Activated CD4-positive, alpha-beta T cell treated with anti-CD3 and anti-CD28 coated beads, Interleukin-2, amount 10 ng/mL, durations not matched to agents 7 days and 5 days (primary cell): ENCODE results near the gene SPN. TPM values are rescaled to one million over a fixed set of nuclear protein-coding genes. Genes with fewer than 3 reads are reported as not detected.
"Not testable (repeated sequence)": the region's sequence is repeated elsewhere in the genome, so short reads cannot be mapped to it uniquely, and the experiment has no call there.

Experiments used
- CTCF ChIA-PET: fragments of 350-600 bp; sonication (Branson Sonifier 250); formaldehyde crosslinking; loops from one replicate; lab custom pipeline; 2021; ENCODE audit warnings: antibody characterized with exemption; lab: Charles Lee
- POLR2A ChIA-PET: fragments of 350-600 bp; sonication (Branson Sonifier 250); formaldehyde crosslinking; loops from one replicate; lab custom pipeline; 2021; ENCODE audit warnings: antibody characterized with exemption; lab: Charles Lee
- DNase-seq: peaks from one replicate; pipeline ENCODE4 v3.0.0-alpha.2; 2020
- H3K27ac Mint-ChIP-seq: one replicate; pipeline ENCODE4 v1.8.0; 2021; ENCODE audit warnings: mild to moderate bottlenecking, moderate library complexity, mixed read lengths
- H3K27me3 Mint-ChIP-seq: one replicate; pipeline ENCODE4 v1.8.0; 2021; ENCODE audit warnings: mixed read lengths
- H3K36me3 Mint-ChIP-seq: one replicate; pipeline ENCODE4 v1.8.0; 2021; ENCODE audit warnings: low read depth, mixed read lengths
- H3K4me1 Mint-ChIP-seq: one replicate; pipeline ENCODE4 v1.8.0; 2021; ENCODE audit warnings: mixed read lengths
- H3K4me3 Mint-ChIP-seq: one replicate; pipeline ENCODE4 v1.8.0; 2021; ENCODE audit warnings: mild to moderate bottlenecking, moderate library complexity, mixed read lengths
- H3K9me3 Mint-ChIP-seq: one replicate; pipeline ENCODE4 v1.8.0; 2021; ENCODE audit warnings: mixed read lengths
- total RNA-seq, 2 experiments: library from RNA; stranded (reverse); gene quantifications; one replicate each; pipeline ENCODE4 v1.2.3, GENCODE V29; 2021

The SPN gene, protein sequence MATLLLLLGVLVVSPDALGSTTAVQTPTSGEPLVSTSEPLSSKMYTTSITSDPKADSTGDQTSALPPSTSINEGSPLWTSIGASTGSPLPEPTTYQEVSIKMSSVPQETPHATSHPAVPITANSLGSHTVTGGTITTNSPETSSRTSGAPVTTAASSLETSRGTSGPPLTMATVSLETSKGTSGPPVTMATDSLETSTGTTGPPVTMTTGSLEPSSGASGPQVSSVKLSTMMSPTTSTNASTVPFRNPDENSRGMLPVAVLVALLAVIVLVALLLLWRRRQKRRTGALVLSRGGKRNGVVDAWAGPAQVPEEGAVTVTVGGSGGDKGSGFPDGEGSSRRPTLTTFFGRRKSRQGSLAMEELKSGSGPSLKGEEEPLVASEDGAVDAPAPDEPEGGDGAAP
- total RNA-seq = 100 to 1,000 TPM; 351 to 357 TPM

DNA sequence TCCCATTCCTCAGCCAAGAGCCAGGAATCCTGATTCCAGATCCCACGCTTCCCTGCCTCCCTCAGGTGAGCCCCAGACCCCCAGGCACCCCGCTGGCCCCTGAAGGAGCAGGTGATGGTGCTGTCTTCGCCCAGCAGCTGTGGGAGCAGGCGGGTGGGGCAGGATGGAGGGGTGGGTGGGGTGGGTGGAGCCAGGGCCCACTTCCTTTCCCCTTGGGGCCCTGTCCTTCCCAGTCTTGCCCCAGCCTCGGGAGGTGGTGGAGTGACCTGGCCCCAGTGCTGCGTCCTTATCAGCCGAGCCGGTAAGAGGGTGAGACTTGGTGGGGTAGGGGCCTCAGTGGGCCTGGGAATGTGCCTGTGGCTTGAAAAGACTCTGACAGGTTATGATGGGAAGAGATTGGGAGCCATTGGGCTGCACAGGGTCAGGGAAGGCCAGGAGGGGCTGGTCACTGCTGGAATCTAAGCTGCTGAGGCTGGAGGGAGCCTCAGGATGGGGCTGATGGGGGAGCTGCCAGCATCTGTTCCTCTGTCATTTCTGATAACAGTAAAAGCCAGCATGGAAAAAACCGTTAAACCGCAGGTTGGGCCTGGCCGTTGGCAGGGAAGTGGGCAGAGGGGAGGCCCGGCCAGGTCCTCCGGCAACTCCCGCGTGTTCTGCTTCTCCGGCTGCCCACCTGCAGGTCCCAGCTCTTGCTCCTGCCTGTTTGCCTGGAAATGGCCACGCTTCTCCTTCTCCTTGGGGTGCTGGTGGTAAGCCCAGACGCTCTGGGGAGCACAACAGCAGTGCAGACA is at the start of gene SPN:
Gene SPN (plus strand): TSS at position 232 of the 791 bp plus-strand sequence. CDS start 482 bp downstream, at position 714.
- Mint-ChIP-seq H3K27me3 (no peaks in the 10 kb centered on the region), H3K9me3 (no peaks in the 10 kb centered on the region), H3K27ac (peak within 1 kb of the TSS; percentile 94), H3K4me3 (peak within 1 kb of the TSS; percentile 99), H3K36me3 (peaks cover 50% of the 10 kb centered on the region), H3K4me1 (peaks cover 47% of the 10 kb centered on the region)
- peak; percentile 62 for DNase-seq
- ChIA-PET CTCF (interaction anchor here (0.6 to 2.9 kb wide), 6 partner anchors 11 to 185 kb away, joined by 3 to 9 read pairs (median 4); no protein-coding TSS in a partner anchor), POLR2A (no interaction called here)

DNA sequence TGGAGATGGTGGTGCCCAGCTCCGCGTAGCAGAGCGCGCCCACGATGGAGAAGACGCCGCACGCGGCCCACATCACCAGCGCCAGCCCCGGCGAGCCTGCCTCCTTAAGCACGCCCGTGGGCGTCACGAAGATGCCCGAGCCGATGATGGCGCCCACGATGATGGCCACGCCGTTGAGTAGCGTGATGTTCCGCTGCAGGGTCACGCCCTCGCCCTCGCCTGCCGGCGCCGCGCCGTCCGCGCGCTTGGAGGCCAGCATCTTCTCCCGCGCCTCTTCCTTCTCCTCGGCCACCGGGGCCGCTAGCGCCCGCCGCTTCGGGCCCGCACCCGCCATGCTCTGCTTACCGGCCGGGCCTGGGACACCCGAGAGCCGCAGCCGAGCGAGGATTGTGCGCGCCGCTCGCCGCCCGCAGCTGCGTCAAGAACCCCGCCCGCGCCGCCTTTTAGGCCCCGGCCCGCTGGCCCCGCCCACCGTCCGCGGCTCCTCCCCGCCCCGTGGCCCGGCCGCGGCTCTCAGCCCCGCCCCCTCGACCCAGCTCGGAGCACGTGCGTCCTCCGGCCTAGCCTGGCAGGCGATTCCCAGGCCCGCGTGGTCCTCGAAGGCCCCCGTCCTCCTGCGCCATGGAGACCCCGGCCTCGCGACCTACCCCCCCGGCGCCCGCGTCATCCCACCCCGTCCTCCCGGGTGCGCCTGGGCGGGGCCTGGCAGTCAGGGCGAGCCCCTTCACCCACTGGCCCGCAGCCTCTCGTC is 49.6 kb upstream of the SPN start:
- Mint-ChIP-seq H3K4me1 (peaks cover 25% of the 10 kb centered on the region), H3K4me3 (peak overlapping the region; percentile 91), H3K27ac (peak overlapping the region; percentile 92)
- CTCF ChIA-PET, H3K9me3 Mint-ChIP-seq, H3K27me3 Mint-ChIP-seq, H3K36me3 Mint-ChIP-seq: not testable (repeated sequence)
- POLR2A ChIA-PET = interaction anchor here (0.6 kb wide), 1 partner anchor 665 kb away, joined by 4 read pairs; no protein-coding TSS in a partner anchor
- DNase-seq = peak; percentile 87

GRCh38 chr16:29614691-29615314 is 48.2 kb upstream of the SPN start:
- H3K4me3 Mint-ChIP-seq, DNase-seq, H3K27ac Mint-ChIP-seq, H3K27me3 Mint-ChIP-seq, POLR2A ChIA-PET, H3K9me3 Mint-ChIP-seq, CTCF ChIA-PET, H3K36me3 Mint-ChIP-seq: not testable (repeated sequence)
- peaks cover 17% of the 10 kb centered on the region for H3K4me1 Mint-ChIP-seq

GRCh38 chr16:29616127-29616526 is 46.9 kb upstream of the SPN start:
- DNase-seq, H3K27me3 Mint-ChIP-seq, H3K27ac Mint-ChIP-seq, H3K36me3 Mint-ChIP-seq, H3K9me3 Mint-ChIP-seq, POLR2A ChIA-PET, CTCF ChIA-PET, H3K4me3 Mint-ChIP-seq: not testable (repeated sequence)
- H3K4me1 Mint-ChIP-seq = peaks cover 10% of the 10 kb centered on the region

GRCh38 chr16:29620591-29620990 is 42.5 kb upstream of the SPN start:
- peak; percentile 38 for DNase-seq
- H3K4me1 Mint-ChIP-seq, H3K27ac Mint-ChIP-seq, H3K9me3 Mint-ChIP-seq, H3K4me3 Mint-ChIP-seq, POLR2A ChIA-PET, H3K36me3 Mint-ChIP-seq, H3K27me3 Mint-ChIP-seq, CTCF ChIA-PET: not testable (repeated sequence)

DNA sequence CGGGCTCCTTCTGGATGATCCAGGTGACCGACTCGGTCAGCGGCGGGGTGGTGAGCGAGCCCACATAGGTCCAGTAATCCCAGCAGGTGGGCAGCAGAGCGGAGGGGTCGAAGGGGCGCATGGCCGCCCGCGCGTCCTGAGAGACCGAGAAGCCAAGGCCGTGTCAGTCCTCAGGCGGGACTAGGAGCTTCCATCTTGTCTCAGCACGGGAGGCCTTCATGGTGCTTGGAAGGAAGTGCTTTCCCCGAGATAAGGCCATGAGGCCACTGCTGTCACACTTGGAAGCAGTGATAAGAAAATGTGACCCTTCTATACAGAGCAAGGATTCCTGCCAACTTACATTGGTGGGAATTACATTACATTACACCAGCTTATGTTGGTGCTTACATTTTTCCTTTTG is 40.3 kb upstream of the SPN start:
- H3K9me3 Mint-ChIP-seq, DNase-seq, H3K36me3 Mint-ChIP-seq, H3K4me3 Mint-ChIP-seq, POLR2A ChIA-PET, CTCF ChIA-PET, H3K27ac Mint-ChIP-seq, H3K27me3 Mint-ChIP-seq: not testable (repeated sequence)
- H3K4me1 Mint-ChIP-seq = peaks cover 13% of the 10 kb centered on the region

DNA sequence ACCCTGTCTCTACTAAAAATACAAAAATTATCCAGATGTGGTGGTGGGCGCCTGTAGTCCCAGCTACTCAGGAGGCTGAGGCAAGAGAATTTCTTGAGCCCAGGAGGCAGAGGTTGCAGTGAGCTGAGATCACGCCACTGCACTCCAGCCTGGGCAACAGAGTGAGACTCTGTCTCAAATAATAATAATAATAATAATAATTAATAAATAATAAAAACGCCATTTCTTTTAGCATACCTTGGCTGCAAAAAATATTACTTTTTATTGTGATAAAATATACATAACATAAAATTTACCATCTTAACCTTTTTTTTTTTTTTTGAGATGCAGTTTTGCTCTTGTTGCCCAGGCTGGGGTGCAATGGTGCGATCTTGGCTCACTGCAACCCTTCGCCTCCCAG is 39.8 kb upstream of the SPN start:
- H3K36me3 Mint-ChIP-seq, H3K4me3 Mint-ChIP-seq, DNase-seq, H3K27ac Mint-ChIP-seq, POLR2A ChIA-PET, CTCF ChIA-PET, H3K27me3 Mint-ChIP-seq, H3K9me3 Mint-ChIP-seq: not testable (repeated sequence)
- peaks cover 15% of the 10 kb centered on the region for H3K4me1 Mint-ChIP-seq

GRCh38 chr16:29625114-29625513 is 37.9 kb upstream of the SPN start:
- H3K27me3 Mint-ChIP-seq, H3K9me3 Mint-ChIP-seq, H3K27ac Mint-ChIP-seq, H3K4me3 Mint-ChIP-seq, H3K36me3 Mint-ChIP-seq, POLR2A ChIA-PET, DNase-seq, CTCF ChIA-PET: not testable (repeated sequence)
- H3K4me1 Mint-ChIP-seq = peaks cover 21% of the 10 kb centered on the region

- H3K4me1 Mint-ChIP-seq = peaks cover 21% of the 10 kb centered on the region
- H3K4me3 Mint-ChIP-seq = peak overlapping the region; percentile 9
- H3K27me3 Mint-ChIP-seq, H3K9me3 Mint-ChIP-seq, CTCF ChIA-PET, H3K36me3 Mint-ChIP-seq, POLR2A ChIA-PET: not testable (repeated sequence)
- peak overlapping the region; percentile 82 for H3K27ac Mint-ChIP-seq
- peak; percentile 66 for DNase-seq
These were observed 36.2 kb upstream of the SPN start for GRCh38 chr16:29626778-29627331.

DNA sequence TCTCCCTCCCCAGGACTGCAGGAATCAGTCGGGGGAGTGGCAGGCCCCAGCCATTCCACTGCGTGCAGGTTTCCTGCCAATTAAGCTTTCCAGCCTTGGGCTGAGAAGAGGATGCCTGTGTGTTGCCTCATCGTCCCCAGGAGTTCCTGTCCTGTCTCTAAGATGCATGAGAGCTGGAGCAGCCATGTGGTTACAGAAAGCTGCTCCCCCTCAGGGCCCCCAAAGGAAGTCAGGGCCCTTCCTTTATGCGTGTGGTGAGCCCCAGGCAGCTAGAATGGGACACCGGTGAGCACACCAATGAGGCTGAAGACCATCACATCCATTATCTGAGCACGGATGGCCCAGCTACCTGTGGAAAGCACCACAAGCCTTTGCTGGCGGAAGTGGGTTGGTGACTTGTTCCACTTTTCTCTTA is 35.4 kb upstream of the SPN start:
- Mint-ChIP-seq H3K27ac (peak overlapping the region; percentile 82), H3K4me1 (peaks cover 21% of the 10 kb centered on the region)
- H3K4me3 Mint-ChIP-seq, POLR2A ChIA-PET, H3K9me3 Mint-ChIP-seq, CTCF ChIA-PET, DNase-seq, H3K36me3 Mint-ChIP-seq, H3K27me3 Mint-ChIP-seq: not testable (repeated sequence)

DNA sequence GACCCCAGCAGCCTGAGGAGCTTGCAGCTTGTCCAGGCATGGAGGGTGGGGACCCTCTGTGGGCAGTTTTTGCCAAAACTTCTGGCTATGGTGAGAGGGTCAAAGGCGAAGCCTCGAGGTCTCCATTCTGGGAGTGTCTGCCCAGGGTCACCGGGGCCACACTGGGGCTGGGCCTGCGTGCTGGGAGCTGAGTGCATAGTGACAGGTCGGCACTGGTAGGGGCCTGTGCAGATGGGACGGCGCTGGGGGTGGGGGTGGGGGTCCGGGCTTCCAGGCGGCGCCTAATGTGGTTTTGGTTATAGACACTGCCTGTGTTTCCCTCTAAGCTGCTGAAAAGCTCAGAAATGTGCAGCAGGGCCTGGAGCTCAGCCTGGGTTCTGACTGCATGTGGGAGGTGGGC is 34.3 kb upstream of the SPN start:
- H3K27ac Mint-ChIP-seq = peak overlapping the region; percentile 68
- H3K9me3 Mint-ChIP-seq, H3K27me3 Mint-ChIP-seq, H3K4me3 Mint-ChIP-seq, H3K36me3 Mint-ChIP-seq, POLR2A ChIA-PET, CTCF ChIA-PET, DNase-seq: not testable (repeated sequence)
- peaks cover 21% of the 10 kb centered on the region for H3K4me1 Mint-ChIP-seq

- CTCF ChIA-PET, H3K4me3 Mint-ChIP-seq, H3K9me3 Mint-ChIP-seq, DNase-seq, H3K27me3 Mint-ChIP-seq, H3K36me3 Mint-ChIP-seq, POLR2A ChIA-PET: not testable (repeated sequence)
- H3K4me1 Mint-ChIP-seq = peaks cover 21% of the 10 kb centered on the region
- H3K27ac Mint-ChIP-seq = peak overlapping the region; percentile 68
These were observed 33.7 kb upstream of the SPN start for GRCh38 chr16:29629318-29629717.
